HG02870 (cell line): ENCODE data around the gene SEMA3C.

Experiments used
- ATAC-seq: cut with Tn5 transposase; IDR thresholded peaks from one replicate; pipeline ENCODE4 v1.9.1; 2021; ENCODE audit warnings: mild to moderate bottlenecking, moderate library complexity; ENCODE audit not compliant: unreplicated experiment

SEMA3C gene

DNA sequence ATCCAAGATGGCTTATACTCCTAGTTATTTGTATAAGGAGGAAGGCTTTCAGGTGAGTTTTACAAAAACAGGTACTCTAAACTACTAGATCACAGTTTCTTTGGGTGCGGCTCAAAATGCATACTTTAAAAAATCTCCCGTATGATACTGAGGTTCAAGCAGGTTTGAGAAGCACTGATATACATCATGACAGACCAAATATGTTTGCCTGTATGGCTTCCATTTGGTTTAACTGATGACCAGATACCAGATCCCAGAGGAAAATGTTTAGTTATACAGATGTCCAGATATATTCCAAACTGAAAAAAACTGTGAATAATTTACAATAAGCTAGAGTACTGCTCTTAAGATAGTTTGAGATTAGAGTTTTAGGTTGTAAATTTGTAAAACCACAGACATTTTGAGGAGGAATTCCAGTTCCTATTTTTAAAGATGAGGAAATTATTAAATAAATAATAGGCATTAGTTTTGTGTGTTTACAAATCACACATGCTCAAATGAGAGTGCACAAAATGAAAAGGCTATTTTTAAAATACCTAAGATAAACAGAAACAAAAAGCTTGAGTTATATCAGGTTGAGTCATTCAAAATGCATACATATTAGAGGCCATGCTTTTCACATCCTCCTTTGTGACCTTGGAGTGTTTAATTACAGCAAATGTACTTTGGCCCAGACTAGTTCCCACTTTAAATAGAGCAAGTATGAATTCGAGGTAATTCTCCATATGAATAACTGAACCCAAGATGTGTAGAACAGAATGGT is 60.5 kb downstream of the SEMA3C start:
- ATAC-seq = peak; percentile 47

GRCh38 chr7:80856769-80857168 is 62.1 kb downstream of the SEMA3C start:
- ATAC-seq = no peak

DNA sequence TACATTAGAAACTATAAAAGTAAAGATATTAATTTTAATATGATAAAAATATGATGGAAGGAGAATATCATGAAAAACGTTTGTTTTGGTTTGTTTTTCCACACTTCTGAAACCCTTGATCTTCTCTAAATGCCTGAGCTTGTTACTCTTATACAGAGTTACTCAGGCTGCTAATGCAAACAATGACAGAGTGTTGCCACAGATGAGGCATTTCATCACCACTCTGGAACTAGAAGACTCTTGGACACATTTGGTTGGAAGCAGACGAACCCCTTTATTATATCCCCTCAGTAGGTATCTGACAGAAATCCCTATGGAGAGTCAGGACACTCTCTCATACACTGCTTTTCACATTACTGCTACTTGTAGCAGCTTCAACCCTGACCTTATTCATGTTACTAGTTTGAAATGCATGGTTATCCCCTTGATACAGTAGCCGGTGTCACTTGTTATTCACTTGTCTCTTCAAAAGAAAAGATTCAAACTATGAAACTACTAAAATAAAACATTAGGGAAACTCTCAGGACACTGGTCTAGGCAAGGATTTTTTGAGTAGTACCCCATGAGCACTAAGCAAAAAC is 66.9 kb downstream of the SEMA3C start:
- no peak for ATAC-seq

DNA sequence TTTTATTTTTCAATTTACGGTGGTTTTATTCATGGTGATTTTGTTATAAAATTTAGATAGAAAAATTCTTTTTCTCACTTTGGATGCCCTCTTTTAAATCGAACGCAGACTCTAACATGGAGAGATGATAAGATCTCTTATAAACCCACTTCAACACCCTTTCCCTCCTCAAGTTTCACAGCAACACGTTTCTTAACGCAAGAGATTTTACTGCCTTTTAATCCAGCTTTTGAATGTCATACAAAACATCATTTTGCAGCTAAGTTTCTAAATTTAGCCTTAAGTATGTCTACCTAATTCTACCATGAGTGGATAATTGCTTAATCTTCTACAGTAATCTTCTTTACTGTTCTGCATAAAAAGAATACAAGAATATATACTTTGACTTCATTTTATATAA is 70.0 kb downstream of the SEMA3C start:
- no peak for ATAC-seq

GRCh38 chr7:80847895-80848294 is 71.0 kb downstream of the SEMA3C start:
- ATAC-seq = no peak

DNA sequence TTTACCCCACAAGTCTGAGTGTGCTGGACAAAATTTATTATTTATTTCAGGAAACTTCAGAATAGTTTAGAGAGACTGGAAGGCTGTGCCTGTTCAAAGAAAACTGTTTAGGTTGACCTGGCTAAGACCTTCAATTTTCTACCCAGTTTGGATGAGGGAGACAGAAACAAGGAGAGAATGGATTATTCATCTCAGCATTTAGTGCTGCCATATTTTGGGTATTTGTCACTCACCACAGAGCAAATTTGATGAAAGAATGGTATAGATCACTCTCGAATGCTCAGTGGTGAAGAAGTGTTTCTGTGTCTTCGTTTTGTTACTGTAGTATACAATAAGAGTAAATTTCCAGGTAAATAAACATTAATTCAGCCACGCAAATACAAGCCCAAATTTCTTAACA is 71.8 kb downstream of the SEMA3C start:
- ATAC-seq = no peak

DNA sequence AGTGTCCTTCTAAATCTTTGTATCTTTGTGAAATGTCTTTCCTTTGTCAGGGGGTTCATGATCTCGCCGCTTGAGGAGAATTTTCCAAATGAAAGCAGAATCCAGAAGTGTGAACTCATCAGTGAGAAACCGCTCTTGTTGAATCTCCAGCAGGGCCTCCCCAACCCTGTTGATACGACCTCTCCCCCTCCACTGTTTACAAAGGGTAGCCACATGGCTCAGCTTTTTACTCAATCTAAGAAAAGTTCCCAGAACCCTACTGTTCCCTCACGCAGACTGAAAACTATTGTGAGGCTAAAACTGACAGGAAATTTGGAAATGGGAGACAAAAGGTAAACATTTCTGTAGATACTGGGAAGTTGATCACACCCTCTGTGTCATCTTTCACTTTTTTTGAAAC is 73.9 kb downstream of the SEMA3C start:
- no peak for ATAC-seq

DNA sequence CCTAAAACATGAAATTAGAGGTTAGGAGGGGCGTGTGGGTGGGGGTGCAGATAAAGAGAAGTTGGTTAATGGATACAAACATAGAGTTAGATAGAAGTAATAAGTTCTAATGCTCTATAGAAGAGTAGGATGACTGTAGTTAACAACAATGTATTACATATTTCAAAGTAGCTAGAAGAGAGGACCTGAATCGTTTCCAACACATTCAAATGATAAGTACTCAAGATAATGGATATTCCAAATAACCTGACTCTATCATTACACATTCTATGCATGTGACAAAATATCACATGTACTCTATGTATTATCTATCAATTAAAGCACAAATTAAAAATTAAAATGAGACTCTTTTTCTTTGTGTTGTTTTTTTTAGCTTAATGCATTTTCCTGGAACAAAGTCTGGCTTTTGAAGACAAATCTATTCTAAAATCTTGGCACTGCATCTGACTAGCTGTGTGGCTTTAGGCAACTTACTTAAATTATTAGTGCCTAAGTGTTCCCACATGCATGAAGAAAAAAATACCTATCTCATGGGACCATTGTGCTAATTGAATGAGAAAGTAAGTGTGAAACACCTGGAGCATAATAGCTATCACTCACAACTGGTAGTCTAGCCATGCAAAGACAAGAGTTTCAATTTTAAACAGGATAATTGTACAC is 75.7 kb downstream of the SEMA3C start:
- no peak for ATAC-seq

- ATAC-seq = no peak
Measured at GRCh38 chr7:80842022-80842790, 76.6 kb downstream of the SEMA3C start.

DNA sequence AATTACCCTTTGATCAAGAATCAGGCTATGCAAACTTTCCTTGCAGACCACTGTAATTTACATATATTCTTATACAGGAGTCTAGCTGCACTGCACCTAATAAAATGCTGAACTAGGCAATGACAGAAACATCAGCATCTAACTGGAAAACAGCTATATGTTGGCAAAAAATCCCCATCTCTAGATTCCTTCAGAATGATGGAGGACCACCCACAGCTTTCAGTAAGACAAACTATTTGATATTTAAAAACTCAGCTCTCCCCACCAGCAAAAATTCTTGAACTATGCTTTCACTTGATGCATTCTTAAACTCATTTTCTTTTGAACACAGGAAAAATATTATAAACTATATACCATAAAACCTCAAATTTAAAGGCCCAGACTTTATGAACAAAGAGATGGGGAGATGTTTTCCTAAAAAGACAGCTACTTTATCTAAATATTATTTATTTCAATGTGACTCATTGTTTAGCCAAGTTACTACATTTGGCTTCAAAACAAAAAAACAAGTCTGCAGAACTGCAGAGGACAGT is 77.4 kb downstream of the SEMA3C start:
- no peak for ATAC-seq

- ATAC-seq = no peak
Measured at GRCh38 chr7:80840681-80841080, 78.2 kb downstream of the SEMA3C start.

DNA sequence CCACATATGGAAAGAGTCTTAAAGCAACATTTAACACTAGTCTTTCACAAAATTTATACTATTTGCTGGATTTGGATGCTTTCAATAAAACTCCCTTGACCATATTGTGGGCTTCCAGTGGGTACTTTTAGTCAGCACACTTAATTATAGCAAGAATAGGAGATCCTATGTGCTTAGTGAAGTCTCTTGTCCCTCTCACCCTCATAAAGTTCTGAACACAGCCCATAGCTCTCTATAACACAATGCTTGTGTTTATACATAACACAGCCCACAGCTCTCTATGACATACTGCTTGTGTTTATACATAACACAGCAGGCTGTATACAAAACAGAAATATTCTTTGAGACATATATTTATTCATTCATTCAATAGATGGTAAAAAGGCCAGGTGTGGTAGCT is 79.0 kb downstream of the SEMA3C start:
- ATAC-seq = no peak

- ATAC-seq = no peak
Measured at GRCh38 chr7:80838643-80839042, 80.2 kb downstream of the SEMA3C start.

- no peak for ATAC-seq
Measured at GRCh38 chr7:80837345-80837744, 81.5 kb downstream of the SEMA3C start.

DNA sequence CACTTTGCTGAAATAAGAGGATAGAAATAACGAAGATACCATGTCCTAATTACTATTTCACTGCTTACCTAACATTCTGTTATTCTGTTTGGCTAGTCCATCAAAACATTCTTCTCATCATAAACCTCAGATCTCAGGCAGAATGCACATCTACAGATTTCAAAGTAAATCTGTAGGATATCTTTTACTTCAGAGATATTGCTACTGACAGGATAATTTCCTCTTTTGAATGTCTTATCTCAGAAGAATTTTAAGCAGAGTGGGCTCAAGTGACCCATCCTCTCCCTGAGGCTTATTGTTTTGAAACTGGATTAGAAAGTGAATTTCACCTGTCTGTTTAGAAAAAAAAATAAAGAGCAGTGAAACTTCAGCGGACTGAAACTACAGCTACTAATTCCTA is 83.6 kb downstream of the SEMA3C start:
- no peak for ATAC-seq

- ATAC-seq = no peak
Measured at GRCh38 chr7:80833289-80834268, 85.3 kb downstream of the SEMA3C start.

DNA sequence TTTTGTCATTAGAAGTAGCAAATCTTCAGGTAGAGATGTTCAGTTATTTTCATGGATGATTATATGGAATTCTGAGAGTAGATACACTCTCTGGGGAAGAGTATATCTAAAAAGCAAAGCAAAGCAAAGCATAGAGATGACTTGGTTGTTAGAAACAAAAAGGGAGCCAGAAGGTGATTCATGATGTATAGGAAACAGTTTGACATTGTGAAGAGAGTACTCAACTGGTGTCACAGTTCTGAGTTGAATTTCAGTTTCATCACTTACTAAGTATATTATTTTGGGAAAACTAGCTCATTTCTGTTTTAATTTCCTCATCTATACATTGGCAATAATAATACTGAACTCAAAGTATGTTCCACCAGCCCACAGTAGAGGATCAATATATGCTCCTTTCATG is 86.8 kb downstream of the SEMA3C start:
- ATAC-seq = no peak

DNA sequence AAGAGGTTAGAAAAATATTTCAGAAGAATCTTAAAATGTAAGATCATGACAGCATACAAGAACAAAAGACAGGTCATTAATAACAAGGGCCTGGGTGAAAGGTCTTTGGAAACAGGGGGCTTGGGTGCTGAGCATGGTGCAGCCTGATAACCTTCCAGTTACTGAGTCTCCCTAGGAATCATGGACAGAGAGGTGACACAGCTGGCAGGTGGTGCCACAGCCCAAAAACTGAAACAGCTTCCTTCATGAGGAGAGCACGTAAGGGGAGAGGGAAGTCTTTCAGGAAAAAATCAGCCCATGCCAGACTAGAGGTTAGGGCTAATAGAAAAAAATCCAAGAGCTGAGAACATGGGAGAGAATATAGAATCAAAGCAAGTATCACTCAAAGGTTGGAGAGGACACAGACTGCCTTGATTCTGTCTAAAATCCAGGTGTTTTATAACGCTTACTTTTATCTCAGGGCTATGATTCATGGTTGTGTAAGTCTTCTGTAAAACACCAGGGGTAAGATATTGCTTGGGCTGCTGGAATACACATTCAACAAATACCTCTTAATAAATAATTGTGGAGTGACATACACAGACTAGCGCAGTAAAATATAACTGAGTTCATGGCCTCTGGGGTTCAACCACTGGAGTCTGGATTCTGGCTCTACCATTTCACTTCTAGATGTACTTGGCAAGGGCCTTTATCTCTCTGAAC is 88.1 kb downstream of the SEMA3C start:
- no peak for ATAC-seq

GRCh38 chr7:80830010-80830409 is 88.8 kb downstream of the SEMA3C start:
- no peak for ATAC-seq
